ENCODE results near the gene MED13.

The MED13 gene, protein sequence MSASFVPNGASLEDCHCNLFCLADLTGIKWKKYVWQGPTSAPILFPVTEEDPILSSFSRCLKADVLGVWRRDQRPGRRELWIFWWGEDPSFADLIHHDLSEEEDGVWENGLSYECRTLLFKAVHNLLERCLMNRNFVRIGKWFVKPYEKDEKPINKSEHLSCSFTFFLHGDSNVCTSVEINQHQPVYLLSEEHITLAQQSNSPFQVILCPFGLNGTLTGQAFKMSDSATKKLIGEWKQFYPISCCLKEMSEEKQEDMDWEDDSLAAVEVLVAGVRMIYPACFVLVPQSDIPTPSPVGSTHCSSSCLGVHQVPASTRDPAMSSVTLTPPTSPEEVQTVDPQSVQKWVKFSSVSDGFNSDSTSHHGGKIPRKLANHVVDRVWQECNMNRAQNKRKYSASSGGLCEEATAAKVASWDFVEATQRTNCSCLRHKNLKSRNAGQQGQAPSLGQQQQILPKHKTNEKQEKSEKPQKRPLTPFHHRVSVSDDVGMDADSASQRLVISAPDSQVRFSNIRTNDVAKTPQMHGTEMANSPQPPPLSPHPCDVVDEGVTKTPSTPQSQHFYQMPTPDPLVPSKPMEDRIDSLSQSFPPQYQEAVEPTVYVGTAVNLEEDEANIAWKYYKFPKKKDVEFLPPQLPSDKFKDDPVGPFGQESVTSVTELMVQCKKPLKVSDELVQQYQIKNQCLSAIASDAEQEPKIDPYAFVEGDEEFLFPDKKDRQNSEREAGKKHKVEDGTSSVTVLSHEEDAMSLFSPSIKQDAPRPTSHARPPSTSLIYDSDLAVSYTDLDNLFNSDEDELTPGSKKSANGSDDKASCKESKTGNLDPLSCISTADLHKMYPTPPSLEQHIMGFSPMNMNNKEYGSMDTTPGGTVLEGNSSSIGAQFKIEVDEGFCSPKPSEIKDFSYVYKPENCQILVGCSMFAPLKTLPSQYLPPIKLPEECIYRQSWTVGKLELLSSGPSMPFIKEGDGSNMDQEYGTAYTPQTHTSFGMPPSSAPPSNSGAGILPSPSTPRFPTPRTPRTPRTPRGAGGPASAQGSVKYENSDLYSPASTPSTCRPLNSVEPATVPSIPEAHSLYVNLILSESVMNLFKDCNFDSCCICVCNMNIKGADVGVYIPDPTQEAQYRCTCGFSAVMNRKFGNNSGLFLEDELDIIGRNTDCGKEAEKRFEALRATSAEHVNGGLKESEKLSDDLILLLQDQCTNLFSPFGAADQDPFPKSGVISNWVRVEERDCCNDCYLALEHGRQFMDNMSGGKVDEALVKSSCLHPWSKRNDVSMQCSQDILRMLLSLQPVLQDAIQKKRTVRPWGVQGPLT (N-terminal part only)

DNA sequence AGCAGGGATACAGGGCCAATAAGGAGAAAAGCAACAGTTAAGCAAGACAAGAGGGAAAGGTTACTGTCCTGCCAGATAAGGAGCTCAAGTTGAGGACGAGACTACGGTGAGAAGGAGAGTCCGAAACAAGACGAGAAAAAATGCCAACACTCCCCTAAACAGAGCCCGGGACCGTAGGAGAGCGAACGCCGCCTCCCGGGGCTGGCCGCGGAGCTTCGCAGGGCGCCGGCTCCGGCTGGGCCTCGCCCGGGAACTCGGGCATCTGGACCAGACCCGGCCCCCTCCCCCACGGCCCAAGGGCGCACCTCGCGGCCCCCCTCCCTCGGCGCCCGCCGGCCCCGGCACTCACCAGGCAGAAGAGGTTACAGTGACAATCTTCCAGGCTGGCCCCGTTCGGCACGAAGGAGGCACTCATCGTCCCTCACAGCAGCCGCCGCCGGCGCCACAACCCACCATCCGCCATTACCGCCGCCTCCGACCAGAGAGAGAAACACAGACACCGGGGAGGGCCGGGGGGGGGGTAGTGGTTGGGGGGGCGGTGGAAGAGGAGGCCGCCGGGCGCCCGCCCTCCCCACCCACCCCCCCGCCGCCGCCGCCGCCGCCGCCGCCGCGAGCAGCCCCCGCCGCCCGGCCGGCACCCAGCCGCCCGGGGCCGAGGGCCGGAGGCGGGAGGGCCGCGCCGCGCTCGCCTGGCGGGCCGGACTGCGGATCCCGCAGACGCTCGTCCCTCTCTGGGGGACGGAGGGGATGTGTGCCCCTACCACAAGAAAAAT, at the start of gene MED13:
TSS of gene MED13 (minus strand) at position 488 of the 773 bp plus-strand sequence. CDS start at position 415, 73 bp downstream.
- peak; percentile 78 for DNase-seq (ENCODE audit: low spot score)

DNA sequence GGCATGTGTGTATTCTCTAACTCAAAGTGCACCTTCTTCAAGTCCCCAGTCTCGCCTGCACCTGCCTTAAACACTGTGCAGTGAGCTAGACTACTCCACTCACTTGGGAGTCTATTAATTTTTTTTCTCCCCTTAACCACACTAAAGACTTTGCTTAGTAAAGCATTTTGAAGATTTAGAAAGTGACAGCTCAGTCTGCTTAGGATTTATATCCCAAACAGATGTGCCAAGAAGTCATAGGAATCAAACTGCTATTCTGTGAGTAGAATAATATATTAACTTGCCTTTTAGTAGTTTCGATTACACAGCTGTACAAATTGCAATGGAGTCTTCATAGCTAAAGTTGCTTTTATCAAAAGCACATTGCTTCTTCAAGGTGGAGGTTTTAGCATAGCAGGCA, 47.2 kb upstream of the MED13 start:
- no peak for DNase-seq (ENCODE audit: low spot score)

DNA sequence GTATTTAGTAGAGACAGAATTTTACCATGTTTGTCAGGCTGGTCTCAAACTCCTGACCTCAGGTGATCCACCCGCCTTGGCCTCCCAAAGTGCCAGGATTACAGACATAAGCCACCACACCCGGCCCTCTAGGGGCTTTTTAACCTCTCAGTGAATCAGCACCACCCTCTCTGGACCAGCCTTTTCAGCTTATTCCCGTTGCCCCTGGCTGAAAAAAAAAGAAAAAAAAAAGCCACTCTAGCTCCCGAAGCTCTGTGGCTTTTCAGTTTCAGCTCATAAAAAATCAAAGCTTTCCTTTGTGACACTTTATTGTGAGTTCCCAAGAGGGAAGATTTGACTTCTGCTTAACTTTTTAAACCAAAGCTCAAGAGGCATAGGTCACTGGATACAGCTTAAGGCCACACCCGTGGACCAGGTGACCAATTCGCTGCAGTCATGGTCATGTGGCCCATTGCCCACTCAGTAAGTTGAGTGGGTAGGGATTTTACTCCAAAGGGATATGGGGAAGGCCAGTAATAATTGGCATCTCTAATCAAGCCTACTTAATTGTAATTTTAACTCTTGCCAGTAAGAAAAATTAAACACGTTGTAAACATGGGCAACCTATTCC, 46.6 kb upstream of the MED13 start:
- DNase-seq (ENCODE audit: low spot score) = no peak

DNA sequence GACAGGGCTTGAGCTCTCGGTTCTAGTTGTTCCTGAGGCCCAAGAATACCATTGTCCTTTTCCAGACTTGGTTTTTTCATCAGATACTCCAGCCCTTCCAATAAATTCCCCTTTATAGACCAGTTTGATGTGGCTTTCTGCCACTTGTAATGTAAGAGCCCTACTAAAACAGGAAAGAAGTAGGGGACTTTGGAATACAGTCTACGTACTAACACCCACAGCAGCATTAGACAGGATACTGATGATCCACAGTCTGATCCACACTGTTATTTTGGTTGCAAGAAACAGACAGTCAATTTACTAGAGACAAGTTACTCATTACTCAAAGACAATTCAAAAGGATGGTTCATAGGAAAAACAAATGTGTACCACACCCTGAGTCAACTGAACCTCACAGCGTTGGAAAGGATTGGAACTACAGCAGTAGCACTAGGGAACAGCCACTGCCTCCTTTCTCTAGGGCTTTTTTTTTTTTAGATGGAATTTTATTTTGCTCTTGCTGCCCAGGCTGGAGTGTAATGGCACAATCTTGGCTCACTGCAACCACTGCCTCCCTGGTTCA, 45.9 kb upstream of the MED13 start:
- DNase-seq (ENCODE audit: low spot score) = no peak

DNA sequence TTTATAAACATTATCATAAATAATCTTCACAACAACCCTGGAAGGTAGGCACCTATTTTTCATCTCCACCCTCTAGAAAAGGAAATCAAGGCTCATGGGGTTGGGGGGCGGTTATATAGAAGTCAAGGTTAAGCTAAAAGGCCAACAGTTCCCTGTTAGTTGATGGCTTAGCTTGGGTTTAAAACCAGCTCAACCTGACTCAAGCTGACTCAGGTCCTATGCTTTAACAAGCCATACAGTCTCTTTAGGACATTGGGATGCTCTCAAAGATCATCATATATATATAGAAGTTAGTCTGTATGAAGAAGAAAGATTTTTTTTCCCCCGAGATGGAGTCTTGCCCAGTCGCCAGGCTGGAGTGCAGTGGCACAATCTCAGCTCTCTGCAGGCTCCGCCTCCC, 44.8 kb upstream of the MED13 start:
- no peak for DNase-seq (ENCODE audit: low spot score)

DNA sequence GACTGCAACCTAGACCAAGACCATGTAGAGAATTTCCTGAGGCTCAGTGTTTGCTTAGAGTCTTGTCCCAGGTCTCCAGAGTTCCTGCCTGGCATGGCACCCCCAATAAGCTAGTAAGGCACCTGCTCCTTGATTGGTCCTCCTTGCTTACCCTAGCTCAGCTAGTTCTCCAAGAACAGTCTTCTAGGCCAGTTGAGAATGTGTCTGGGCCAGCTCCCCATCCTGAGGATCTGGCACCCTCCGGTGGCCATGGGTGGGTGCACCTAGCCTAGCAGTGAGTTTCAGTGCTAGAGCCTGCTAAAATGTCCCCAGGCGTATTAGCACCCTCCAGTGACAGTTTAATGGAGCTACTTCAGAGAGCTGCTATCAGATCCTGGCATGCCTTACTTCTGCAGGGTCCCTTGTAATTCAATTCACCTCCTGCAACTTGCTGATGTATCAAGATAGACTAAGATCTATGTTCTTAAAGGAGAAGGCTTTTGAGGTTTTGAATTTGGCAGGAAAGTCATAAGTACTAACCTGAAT, 44.4 kb upstream of the MED13 start:
- DNase-seq (ENCODE audit: low spot score) = no peak

DNA sequence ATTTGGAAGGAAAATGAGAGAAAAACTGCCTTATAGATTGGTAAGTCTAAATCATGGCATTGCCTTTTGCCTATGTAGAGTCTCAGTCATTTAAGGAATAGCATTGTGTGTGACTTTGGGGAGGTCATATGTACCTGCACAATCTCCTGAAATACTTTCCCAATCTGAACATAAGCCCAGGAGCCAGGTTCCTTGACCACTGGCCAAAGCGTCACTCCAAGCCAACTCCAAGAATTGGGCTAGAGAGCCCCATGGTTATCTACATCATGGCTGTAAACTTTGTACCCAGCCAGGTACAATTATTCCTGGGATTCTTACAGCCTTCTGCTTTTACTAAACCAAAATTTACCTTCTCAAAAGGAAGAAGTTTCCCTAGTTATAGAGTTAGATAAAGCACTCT, 40.8 kb upstream of the MED13 start:
- DNase-seq (ENCODE audit: low spot score) = no peak

DNA sequence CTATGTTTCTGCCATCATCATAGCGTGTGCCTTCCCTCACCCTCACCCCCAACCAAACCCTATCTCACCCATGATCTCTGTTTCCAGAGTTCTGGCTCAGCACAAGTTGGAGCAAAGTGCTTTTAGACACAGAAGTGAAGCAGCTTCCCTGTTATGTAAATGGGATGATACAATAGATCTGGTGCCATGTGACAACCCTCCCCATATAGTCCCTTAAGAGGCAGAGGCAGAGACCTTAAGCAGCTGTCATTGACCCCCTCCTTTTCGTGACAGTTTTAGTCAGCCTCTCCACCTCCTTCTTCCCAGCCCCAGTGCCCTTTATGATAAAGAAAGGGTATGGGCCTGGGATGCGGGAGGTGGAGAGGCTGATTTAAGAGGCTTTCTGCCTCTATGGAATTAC, 40.3 kb upstream of the MED13 start:
- no peak for DNase-seq (ENCODE audit: low spot score)

DNA sequence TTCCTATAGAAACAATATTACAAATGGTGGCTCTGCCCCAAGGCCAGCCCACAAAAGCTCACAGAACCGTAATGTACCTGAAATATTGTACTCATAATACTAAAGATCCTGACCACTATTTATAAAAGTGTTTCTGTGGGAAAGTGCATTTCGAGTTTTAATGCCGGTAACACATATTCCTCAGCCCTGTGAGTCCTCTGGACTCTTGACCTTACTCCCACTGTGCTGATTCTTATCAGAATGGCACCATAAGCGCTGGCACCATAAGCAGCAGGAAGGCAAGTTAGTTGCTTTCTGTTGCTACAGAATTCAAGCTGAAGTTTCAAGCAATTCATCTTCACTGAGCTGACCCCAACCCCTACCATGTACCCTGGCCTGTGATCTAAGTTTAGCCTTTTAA, 36.4 kb upstream of the MED13 start:
- DNase-seq (ENCODE audit: low spot score) = no peak

DNA sequence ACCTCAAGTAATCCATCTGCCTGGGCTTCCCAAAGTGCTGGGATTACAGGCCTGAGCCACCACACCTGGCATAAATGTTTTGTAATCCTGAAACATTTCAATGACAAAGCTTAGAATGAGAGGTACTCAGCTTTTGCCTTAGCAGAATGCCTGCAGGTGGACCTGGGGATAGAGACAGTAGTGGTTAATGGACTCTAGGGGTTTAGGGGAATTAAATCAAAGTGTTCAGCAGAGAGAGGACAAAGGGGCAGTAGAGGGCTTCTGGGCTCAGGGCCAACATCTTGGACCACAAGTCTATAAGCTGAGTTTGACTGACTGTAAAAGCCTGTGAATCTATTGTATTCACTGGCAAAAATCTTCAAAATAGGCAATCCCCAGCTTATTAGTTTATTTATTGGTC, 36.0 kb upstream of the MED13 start:
- DNase-seq (ENCODE audit: low spot score) = no peak

DNA sequence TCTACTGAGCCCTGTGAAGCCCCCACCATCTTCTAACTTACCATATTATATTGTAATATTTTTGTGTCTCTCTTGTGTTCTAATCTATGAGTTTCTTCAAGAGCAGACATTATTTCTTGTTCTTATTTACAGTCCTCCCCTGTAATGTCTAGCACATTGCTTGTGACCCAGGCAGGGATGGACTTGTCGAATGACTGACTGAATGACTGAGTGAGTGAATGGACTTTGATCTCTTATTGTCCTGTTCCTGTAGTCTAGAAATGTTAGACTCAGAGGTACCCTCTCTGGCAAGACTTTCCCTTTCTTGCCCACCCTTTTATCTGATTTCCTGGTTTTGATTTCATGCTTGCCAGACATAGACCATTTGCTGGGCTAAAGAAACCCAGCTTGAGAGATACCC, 35.0 kb upstream of the MED13 start:
- no peak for DNase-seq (ENCODE audit: low spot score)

DNA sequence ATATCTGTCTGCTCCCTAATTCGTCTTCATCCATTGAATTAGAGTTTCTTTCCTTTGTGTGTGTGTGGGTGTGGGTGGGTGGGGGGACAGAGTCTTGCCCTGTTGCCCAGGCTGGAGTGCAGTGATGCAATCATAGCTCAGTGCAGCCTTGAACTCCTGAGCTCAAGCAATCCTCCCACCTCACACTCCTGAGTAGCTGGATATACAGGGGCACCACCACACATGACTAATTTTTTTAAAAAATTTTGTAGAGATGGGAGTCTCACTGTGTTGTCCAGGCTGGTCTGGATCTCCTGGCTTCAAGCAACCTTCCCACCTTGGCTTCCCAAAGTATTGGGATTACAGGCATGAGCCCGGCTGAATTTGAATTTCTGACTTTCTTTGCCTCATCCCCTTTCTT, 34.5 kb upstream of the MED13 start:
- no peak for DNase-seq (ENCODE audit: low spot score)

DNA sequence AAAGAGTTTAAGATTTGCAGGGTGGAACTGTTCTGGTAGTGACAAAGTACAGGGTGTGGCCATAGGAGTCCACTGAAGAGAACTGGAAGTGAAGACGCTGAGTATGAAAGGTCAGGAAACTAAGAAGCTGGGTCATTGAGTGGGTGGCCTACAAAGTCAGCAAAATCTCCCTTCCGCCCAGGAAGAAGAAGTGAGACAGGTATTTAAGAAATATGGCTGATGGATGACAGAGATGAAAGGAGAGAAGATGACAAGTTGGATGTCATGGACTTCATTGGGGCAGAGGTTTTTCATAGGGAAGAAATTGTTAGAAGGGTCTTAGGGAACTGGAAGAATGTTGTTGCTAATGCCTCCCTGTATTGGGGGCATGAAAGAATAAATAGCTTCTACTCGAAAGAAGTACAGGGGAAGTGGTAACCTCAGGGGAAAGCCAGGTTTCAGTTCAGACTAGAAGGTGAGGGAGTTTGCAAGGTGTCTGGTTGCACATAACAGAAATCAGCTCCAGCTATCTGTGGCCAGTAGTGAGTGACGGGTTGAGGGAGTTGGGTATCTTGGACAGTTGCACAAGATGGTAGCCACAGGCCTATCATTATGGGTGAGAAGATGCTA, 33.6 kb upstream of the MED13 start:
- DNase-seq (ENCODE audit: low spot score) = no peak

DNA sequence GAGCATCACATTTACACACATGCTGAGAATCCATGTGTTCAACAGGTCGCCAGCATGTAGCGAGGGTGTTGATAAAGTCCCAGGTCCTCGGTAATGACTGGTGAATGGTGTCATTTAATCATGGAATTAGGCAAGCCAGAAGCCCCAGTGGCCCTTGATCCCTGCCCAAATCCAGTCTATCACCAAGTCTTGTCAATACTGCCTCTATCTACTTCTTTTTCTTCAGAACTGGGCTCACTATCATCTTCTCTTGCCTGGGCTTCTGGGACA, 31.3 kb upstream of the MED13 start:
- DNase-seq (ENCODE audit: low spot score) = no peak

DNA sequence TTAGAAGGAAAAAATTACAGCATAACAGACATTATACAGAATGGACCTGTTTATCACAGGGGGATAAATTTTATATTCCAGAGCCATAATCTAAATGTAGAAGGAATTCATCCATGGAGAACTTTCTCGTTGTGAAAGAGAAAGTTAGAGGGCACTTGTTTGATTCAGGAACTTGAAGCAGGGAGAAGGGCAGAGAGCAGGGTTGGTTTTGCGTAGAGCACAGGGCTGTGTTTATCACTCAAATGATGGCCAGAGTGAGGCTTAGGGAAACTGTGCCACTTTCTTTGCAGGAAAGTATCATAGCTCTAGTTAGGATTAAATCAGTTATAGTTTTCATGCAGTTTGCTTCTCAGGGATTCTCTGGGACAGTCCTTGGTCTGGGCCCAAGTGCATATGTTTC, 29.1 kb upstream of the MED13 start:
- DNase-seq (ENCODE audit: low spot score) = no peak

DNA sequence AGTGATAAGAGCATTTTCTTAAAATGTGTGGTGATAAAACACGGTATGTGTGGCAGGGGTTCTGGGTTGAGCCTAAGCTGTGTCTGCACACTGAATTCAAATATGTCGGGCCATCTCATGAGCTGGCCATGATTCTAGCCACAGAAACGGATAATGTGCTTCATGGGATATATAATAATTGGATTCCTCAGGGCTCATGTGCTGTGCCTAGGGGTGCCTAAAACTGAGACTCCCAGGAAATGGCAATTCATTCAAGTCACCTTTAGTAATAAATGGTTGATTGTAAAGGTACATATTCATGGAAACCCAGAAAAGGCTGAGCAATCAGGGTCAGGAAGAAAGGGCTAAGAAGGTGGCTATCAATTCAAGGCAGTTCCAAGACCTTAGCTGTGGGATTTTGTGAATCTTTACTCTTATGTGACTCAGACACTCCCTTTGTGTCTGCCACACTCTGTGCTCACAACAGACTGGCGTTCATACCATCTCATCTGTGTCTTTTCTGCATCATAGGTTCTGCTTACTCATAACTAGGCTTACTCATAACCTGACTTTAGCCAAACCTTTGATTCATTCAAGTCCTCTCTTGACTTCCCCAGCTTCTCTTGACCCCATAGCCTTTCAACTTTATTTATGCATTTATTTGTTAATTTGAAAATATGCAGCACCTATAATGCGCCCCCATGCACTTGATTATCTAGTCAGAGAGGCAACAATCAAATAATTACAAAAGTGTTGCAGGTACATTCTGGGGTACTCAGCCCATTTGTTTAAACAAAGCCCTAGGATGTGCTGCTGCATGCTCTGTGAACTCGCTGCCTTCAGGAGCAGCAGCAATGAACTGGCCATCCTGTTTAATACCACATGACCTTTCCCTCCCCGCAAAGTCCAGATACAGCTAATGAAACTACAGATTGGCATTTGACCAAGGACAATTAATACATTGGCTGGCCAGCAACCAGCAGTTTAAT, 28.4 kb upstream of the MED13 start:
- DNase-seq (ENCODE audit: low spot score) = no peak

DNA sequence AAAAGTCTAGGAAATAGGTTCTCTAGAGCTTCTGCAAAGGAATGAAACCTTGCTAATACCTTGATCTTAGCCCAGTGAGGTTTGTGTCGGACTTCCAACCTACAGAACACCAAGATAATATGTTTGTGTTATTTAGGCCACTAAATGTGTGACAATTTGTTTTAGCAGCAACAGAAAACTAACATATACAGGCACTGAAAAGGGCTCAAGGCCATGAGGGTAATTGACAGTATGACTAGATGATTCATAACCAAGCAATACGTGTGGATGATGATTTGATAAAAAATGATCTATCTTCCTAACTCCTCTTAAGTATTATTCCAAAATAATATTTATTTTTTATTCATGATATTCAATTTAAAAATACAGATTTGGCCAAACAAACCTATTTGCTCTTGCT, 27.7 kb upstream of the MED13 start:
- no peak for DNase-seq (ENCODE audit: low spot score)

DNA sequence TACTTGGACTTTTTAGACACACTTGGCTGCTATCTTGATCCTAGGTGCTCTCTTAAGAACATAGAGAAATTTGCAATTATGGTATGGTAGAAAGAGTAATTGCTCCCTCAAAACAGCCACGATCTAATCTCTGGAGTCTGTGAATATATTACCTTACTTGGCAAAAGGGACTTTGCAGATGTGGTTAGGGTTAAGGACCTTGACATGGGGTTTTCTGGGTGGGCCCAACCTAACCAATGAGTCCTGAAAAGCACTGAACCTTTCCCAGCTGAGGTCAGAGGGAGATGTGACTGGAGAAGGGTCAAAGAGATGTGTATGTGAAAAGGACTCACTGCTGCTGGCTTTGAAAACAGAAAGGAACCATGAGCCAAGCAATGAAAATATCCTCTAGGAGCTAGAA, 26.7 kb upstream of the MED13 start:
- DNase-seq (ENCODE audit: low spot score) = no peak

DNA sequence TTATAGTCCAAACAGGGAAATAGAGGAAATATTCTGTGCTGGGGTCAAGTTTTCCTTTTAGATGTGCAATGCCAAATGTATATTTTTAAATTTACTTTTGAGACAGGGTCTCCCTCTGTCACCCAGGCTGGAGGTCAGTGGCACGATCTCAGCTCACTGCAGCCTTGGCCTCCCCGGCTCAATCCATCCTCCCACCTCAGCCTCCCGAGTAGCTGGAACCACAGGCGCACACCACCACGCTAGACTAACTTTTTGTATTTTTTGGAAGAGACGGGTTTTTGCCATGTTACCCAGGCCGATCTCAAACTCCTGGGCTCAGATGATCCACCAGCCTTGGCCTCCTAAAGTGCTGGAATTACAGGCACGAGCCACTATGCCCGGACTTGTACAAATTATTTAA, 25.8 kb upstream of the MED13 start:
- no peak for DNase-seq (ENCODE audit: low spot score)
